GM18907 (cell line): Measurements from ENCODE around the gene RAB27A.
"Not testable (repeated sequence)": the region's sequence is repeated elsewhere in the genome, so short reads cannot be mapped to it uniquely, and the experiment has no call there.

ENCODE experiments used
- ATAC-seq: cut with Tn5 transposase; IDR thresholded peaks from one replicate; pipeline ENCODE4 v1.9.1; 2021; ENCODE audit warnings: mild to moderate bottlenecking, moderate library complexity; ENCODE audit not compliant: unreplicated experiment

Gene RAB27A

DNA sequence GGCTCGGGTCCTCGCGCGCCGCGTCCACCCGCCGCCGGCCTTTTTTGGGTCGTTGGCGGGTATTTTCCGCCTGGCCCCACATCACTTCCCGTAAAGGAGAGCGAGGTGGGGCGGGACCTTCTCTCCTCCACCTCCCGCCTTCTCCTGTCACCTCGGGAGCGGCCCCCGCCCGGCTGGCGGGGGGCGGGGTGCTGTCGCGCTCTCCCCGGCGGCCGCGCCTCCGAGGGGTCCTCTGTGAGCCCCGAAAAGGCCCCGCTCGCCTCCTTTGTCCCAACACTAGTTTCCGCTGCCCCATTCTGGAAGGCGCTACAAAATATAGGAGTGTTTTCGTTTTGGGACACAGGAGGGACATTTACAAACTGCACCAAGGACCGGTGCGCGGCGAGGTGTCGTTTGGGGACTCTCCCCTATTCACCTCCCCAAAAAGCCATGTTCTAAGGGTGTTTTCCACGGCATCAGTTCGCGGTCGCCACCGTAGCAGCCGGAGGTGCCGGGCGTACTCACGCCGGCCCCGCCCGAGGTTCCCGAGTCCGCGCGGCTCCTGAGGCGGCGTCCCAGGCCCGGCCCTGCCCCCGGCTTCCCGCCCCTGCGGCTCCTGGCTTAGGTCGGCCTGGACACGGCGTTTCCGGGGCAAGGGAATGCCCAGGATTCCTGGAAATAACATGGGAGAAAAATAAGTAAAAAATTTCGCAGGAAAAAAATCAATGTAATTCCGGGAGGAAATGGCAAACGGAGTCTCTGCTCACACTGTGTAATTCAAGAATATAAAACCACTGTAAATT, at the start of gene RAB27A:
Gene RAB27A, minus strand, starts transcription at position 68 of the 782 bp plus-strand sequence. CDS start 54,879 bp downstream, outside the sequence.
- peak; percentile 80 for ATAC-seq

- no peak for ATAC-seq
These were observed 47.5 kb upstream of the RAB27A start for GRCh38 chr15:55337160-55337559.

DNA sequence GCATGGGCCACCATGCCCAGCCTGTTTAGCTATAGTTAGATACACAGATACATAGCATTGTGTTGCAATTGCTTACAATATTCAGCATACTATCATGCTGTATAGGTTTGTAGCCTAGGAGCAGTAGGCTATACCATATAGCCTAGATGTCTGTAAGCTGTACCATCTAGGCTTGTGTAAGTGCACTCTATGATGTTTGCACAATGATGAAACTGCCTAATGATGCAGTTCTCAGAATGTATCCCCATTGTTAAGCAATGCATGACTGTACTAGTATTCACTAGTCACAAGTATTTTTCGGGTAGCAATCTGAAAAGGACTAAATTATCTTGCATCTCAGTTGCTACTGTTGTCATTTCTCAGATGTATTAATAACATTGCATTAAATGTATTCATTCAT, 45.4 kb upstream of the RAB27A start:
- ATAC-seq = no peak

- ATAC-seq = no peak
These were observed 44.8 kb upstream of the RAB27A start for GRCh38 chr15:55334371-55334770.

- no peak for ATAC-seq
These were observed 37.8 kb upstream of the RAB27A start for GRCh38 chr15:55327387-55327786.

DNA sequence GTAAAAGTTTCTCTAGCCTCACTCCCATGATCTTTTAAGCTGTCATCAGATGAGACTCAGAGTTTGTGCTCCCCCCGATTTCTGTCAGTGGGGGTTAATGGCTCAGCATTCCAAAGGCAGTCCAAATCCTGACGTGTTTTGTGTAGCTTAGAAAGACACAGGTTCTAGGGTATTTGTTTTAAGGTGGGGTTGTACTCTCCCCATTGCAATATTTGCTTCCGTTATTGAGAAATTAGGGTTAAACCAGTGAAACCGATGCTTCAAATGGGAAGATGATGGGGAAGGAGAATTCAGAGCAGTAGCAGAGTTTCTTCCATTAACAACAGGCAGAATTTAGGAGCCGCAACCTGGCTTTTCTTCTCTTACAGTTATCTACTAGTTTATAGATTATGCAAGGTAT, 32.9 kb upstream of the RAB27A start:
- ATAC-seq = no peak

DNA sequence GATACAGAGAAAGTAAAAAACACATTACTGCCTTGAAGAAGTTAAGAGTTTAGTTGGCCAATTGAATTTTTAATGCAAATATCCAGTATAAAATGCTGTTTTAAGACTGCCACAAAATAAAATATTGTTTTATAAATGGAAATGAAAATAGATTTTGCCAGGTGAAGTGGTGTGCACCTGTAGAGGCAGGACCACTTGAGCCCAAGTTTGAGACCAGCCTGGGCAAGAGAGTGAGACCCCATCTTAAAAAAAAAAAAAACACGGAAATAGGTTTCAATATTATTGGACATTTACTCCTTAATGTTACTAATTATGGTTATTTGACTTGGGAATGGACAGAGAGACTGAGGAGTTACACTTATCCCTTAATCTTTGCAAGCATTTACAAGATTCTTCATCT, 31.4 kb upstream of the RAB27A start:
- ATAC-seq = no peak

DNA sequence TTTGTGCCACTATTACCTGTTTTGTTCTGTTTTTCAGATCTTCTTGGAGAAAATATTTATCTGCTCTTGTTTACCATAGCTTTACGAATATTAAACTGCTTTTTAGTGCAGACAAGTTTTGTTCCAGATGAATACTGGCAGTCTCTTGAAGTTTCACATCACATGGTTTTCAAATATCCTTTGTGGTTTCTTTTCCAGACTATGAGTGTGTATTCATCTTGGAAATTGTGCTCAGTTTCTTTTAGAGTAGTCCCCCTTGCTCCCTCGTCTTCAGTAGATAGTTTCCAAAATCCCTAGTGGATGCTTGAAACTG, 30.6 kb upstream of the RAB27A start:
- no peak for ATAC-seq

- ATAC-seq = peak; percentile 39
These were observed 30.1 kb upstream of the RAB27A start for GRCh38 chr15:55319537-55320237.

DNA sequence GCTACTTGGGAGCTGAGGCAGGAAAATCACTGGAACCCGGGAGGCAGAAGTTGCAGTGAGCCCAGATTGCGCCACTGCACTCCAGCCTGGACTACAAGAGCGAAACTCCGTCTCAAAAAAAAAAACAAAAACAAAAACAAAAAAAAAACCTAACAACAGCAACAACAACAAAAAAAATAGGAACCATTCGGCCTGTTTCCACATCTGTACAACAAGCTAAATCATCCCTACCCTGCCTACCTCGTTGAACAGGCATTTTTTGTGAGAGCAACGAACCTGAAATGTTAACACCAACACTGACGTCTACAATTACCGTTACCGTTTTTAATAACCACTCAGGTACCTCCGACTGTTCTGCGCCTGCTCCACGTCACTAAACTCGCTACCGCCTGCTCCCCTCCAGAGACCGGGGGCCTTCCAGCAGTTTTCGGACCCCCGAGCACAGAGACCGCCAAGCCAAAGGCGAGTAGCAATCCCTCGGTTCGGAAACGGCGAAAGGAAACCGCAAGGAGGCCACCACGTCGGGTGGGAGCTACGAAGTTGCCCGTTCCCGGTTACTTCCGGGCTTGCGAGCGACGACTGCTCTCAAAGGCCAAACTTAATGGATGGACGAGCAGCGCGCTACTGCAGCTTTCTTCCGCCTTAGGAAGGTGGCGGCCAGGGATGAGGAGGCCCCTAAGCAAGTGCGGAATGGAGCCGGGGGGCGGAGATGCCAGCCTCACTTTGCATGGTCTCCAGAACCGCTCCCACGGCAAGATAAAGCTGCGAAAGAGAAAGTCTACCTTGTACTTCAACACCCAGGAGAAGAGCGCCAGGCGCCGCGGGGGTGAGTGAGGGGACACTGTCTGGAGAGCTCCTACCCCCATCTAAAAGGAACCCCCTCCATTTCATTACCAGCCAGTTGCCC, 29.2 kb upstream of the RAB27A start, which contains the start of the genes PIGB and PIGBOS1:
Gene PIGB, plus strand, starts transcription at position 635 of the 907 bp plus-strand sequence. Its CDS starts 29 bp downstream, at position 664.
Gene PIGBOS1, minus strand, starts transcription at position 536 of the 907 bp plus-strand sequence. CDS start 1,331 bp downstream, outside the sequence.
- ATAC-seq = peak; percentile 94

- ATAC-seq = not testable (repeated sequence)
These were observed 13.2 kb upstream of the RAB27A start for GRCh38 chr15:55302801-55303200.

DNA sequence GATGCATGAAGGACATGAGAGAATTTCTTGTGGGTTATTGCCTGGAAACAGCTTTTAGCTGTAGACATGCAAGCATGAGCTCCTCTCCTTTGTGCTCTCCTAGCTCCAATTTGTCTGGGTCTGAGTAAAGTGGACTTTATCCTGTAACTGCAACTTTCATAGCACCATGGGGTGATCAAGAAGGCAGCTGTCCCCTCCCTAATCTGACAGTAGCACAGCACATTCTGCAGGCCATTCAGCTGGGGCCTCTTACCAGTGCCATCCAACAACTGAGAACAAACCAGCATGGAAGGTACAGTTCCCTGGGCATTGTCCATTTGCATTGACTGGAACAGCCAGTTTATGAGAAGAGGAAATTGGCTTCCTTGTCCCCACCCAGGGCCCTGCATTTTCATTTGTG, 7.7 kb upstream of the RAB27A start:
- no peak for ATAC-seq

GRCh38 chr15:55290528-55291057, 980 bp upstream of the RAB27A start:
- ATAC-seq = peak; percentile 87

DNA sequence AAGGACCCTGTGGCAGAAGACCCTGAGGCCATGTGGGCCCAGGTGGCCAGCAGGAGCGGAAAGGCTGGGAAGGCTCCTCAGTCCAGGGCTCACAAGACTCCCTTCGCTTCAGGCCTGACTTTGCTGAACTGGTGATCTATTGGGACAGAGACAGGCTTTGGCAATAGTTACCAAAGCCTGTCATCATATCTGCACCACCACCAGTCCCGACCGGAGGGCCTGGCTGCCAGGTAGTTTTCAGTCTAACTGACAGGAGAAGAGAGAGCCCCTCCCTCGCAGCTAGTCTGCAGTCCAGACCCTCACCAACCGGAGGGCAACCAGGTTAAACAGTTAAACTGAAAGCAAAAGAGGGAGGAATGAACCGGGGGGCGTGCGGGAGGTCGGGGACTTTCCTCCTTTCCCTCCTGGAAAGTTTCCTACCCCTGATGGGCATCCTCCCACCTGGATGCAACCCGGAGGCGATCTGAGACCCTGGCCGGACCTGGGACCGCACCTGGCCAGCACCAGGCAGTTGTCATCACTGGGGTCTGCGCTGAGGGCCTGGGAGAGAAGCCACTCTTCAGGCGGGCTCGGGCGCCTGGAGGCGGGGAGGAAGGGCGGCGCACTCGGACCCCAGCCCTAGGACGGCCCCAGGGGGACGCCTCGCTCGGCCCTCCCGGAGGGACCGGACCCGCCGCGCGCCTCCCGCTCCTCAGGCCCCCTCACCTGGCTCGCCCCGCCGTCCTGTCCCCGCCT, 435 bp downstream of the RAB27A start:
- ATAC-seq = peak; percentile 38

DNA sequence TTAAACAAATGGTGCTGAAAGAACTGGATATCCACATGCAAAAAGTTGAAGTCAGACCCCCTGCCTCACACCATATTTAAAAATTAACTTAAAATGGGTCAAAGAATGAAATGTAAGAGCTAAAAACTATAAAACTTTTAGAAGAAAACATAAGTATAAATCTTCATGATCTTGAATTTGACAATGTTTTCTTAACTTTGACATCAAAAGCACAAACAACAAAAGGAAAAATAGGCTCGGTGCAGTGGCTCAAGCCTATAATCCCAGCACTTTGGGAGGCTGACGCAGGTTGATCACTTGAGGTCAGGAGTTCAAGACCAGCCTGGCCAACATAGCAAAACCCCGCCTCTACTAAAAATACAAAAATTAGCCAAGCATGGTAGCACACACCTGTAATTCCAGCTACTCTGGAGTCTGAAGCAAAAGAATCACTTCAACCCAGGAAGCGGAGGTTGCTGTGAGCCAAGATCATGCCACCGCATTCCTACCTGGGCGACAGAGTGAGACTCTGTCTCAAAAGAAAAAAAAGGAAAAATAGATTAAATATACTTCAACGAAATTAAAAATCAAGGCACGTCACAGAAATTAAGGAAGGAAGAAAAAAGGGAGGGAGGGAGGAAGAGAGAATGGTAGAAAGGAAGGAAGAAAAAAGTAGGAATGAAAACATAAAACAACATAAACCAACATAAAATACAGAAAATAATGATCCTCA, 1.5 kb downstream of the RAB27A start:
- no peak for ATAC-seq

- not testable (repeated sequence) for ATAC-seq
These were observed 3.0 kb downstream of the RAB27A start for GRCh38 chr15:55286442-55287189.

- no peak for ATAC-seq
These were observed 5.2 kb downstream of the RAB27A start for GRCh38 chr15:55284426-55284825.

GRCh38 chr15:55283379-55284147, 6.0 kb downstream of the RAB27A start:
- no peak for ATAC-seq
